HG03045 (cell line): ENCODE data around the gene SEM1.
"Not testable (repeated sequence)": the region's sequence is repeated elsewhere in the genome, so short reads cannot be mapped to it uniquely, and the experiment has no call there.

Experiments
- ATAC-seq: cut with Tn5 transposase; IDR thresholded peaks from one replicate; pipeline ENCODE4 v1.9.1; 2021; ENCODE audit warnings: mild to moderate bottlenecking, moderate library complexity; ENCODE audit not compliant: unreplicated experiment

Gene SEM1

DNA sequence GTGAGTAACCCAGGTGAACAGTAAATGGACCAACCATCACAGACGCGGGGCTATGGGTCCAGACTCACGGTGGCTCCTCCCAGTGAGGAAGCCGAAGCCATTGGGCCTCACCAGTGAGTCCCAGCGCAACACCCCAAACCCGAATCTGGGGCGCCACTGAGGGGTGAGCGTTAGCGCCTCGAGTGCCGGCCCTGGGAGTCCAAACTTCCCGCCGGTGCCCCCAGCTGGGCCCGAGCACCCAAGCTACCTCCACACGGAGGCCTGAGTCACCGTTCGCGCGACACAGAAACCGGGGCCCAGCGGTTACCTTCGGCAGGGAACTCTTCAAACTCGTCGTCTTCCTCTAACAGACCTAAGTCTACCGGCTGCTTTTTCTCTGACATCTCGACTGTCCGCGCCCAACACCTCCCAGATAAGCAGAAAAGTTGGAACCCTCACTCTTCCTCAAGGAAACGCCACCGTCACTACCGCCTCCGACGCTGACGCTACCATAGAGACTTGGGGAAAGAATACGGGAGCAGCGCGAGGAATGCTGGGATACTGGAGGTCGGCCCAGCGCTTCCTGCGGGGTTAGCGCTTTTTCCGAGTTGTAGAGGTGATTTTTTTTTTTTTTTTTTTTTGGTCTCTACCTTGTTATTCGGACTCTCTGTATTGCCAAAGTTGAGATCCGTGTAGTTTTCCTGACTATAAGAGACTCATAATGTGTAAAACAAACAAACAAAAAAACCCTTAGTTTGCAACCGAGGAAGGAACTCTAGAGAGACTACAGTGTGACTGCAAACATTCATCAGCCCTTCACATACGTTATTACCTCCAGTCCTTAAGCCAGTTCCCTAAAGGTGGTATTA lies at the start of gene SEM1:
Gene SEM1 (minus strand): TSS at position 466 of the 848 bp plus-strand sequence. CDS start 83 bp downstream, at position 383.
- ATAC-seq = peak; percentile 97

GRCh38 chr7:96757880-96758279 lies 48.2 kb upstream of the SEM1 start:
- not testable (repeated sequence) for ATAC-seq

DNA sequence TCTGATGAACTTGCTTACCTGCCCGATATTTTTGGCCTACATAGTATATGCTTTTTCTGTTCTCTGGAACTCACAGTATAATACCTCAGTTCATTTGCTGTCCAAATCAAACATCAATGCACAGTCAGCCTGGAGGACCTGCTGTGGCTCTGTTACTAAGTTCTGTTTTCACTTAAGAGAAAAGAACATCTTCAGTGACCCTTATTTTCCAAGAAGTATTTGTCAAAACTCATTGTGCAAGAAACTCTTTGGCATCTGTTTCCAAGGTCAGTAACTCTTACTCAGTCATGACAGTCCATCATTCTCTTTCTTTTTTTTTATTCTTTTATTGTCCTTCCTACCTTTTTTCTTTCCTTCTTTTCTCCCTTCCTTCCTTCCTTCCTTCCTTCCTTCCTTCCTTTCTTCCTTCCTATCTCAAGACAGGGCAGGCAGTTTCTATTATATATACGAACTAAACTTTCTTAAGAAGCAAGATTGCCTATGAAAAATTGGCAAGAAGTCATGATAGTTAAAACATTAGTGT lies 37.8 kb upstream of the SEM1 start:
- ATAC-seq = no peak

DNA sequence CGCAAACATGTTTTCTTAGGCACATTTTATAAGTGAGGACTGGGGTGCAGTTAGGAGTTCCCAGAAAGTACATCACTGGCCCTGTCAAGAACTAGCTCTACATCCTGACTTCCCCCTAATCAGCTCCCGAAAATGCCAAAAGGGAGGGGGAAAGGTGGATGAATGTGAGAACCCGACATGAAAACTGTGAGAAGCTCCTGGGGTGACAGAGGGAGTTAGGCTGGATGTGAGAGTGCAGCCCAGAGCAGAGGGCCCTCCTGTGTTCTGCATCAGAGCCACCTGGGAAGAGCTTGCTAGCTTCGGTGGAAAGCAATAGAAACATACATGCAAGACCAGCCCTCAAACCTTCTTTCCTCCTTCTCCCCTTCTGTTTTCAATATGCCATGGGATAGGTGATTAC lies 30.5 kb upstream of the SEM1 start:
- ATAC-seq = no peak

- no peak for ATAC-seq
Observed at GRCh38 chr7:96739609-96740008, 30.0 kb upstream of the SEM1 start.

DNA sequence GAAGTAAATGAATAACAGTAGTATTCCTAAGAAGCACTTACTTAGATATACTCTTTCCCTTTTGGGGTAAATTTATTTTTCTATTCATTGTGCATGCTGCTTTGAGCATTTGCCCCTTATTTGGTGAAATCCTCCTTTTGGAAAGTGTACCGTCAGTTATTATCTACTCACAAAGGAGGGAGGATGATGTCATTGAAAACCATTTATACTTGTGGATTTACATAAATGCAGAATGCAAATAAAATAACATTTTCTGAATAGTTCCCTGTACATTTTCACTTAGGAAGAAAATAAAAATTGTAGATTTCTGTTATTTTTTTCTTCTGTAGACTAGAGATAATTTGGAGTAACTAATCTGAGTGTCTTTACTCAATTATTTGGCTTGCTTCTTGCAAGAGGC lies 29.5 kb upstream of the SEM1 start:
- ATAC-seq = no peak

GRCh38 chr7:96738705-96739104 lies 29.1 kb upstream of the SEM1 start:
- no peak for ATAC-seq

DNA sequence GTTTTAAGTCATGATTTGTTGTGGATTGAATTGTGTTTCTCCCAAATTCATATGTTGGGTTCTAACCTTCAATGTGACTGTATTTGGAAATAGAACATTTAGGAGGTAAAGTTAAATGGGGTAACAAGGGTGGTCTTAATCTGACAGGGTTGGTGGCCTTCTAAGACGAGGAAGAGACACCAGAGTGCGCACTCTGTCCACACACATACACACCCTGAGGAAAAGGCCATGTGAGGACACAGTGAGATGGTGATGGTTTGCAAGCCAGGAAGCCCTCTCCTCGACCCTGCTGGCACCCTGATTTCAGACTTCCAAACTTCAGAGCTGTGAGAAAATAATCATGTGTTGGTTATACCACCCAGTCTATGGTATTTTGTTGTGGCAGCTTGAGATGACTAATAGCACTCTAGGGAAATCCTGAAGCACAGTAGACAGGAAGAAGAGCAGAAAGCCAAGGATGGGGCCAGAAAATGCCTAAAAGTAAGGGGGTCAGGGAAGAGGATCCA lies 28.0 kb upstream of the SEM1 start:
- no peak for ATAC-seq

GRCh38 chr7:96734343-96734742 lies 24.7 kb upstream of the SEM1 start:
- no peak for ATAC-seq

DNA sequence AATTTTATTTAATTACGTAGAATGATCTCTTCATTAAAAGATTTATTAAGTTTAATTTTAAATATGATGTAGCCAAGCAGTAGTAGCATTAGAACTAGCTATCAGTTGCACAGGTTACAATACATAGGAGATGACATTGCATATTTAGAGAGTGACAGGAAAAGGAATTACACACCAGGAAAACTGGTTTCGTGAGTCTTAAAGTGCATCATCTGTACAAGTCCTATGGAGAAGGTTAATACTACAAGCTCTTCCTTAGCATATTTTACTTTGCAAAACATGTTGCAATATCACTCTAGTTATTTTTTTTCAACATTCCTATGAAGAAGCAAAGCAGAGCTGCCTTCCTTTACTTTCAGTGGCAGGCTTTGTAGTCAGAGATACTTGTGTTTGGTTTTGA lies 20.2 kb upstream of the SEM1 start:
- ATAC-seq = no peak

DNA sequence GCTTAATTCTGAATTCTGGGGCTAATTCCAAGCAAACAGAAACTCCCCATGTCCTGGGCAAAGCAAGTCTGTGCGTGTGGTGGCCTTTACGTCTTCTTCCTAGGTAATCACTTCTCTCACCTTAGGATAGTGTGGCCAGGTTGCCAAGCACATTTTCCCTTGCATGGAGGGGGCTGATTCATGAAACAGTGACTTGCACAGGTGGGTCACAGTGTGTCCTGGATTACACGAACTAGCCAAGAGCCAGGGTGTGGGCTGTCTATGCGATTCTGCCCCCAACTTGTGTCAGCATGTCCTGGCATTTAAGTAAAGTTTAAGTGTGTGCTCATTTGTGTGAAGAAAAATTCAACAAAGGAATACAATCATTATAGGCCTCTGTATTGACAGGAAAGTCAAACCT lies 18.5 kb upstream of the SEM1 start:
- ATAC-seq = no peak

DNA sequence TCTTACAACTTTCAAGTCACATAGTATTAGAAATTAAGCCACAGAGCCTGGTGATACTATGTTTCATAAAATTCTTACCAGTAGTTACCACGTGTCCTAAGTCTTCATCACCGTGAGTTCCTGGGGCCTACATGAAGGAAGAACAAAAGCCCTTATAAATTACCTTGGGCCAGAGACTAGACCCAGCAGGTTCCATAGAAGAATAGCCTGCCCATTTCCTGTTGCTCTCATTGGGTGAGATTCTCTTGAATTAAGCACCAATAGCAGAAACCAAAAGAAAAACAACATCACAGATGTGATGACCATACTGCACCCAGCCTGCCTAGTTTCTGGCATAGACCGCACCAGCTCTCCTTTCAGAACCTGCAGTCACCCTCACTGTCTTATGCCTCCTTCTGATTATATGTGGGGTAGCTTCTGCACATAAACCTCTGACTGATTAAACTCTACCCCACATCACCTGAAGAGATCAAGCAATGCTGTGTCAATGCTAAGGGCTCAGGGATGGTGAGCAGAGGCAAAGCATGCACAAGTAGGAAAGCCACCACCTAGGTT lies 18.0 kb upstream of the SEM1 start:
- ATAC-seq = no peak

- no peak for ATAC-seq
Observed at GRCh38 chr7:96723622-96724021, 14.0 kb upstream of the SEM1 start.

GRCh38 chr7:96722928-96723327 lies 13.3 kb upstream of the SEM1 start:
- ATAC-seq = not testable (repeated sequence)

- ATAC-seq = no peak
Observed at GRCh38 chr7:96720843-96721242, 11.2 kb upstream of the SEM1 start.

DNA sequence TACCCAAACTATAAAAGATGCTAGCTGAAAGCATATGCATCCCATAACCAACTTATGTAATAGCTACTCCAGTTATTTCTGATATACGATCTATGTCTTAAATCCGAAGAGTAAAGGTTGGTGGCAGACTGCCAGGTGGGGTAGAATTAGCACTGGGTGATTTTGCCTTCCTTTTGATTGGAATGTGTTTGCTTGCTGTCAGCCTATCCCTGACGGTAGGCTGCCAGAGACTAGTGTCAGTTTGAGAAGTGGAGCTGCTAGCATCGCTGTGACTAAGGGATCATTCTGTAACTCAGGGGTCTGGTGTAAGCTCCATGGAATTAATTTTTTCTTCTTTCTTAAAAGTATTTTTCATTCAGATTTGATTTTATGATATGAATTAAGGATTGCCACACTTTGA lies 9.5 kb upstream of the SEM1 start:
- ATAC-seq = no peak

GRCh38 chr7:96718107-96719003 lies 8.7 kb upstream of the SEM1 start:
- ATAC-seq = no peak

DNA sequence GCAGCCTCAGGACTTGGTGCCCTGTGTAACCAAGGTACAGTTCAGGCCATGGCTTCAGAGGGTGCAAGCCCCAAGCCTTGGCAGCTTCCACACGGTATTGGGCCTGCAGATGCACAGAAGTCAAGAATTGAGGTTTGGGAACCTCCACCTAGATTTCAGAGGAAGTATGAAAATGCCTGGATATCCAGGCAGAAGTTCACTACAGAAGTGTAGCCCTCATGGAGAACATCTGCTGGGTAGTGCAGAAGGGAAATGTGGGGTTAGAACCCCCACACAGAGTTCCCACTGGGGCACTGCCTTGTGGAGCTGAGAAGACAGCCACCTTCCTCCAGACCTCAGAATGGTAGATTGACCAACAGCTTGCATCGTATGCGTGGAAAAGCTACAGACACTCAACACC lies 3.4 kb upstream of the SEM1 start:
- ATAC-seq = no peak

DNA sequence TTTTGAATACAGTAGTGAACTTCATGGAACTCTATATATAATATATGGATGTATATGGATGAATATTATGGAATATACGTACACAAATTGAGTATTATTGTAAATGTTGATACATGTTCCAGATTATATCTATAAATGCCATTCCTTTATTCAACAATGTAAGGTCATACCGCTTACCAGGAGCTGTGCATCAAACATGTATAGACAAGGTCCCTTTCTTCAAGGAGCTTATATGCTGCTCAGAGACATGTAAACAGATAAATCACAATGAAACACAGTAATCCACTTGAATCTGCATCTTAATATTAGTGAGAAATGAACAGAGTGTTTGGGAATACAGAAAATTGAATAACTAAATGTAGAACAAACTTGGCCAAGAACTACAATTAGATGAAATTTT lies 898 bp upstream of the SEM1 start:
- no peak for ATAC-seq

- ATAC-seq = no peak
Observed at GRCh38 chr7:96708872-96709271, 774 bp downstream of the SEM1 start.
